NCI-H2081 treated with DMSO at 0.1 percent for 48 hours (cell line): ENCODE measurements around the gene GTF2A1.

Source experiments
- DNase-seq: peaks from one replicate; lab custom pipeline; 2025; lab: John Stamatoyannopoulos, UW

The GTF2A1 gene

DNA sequence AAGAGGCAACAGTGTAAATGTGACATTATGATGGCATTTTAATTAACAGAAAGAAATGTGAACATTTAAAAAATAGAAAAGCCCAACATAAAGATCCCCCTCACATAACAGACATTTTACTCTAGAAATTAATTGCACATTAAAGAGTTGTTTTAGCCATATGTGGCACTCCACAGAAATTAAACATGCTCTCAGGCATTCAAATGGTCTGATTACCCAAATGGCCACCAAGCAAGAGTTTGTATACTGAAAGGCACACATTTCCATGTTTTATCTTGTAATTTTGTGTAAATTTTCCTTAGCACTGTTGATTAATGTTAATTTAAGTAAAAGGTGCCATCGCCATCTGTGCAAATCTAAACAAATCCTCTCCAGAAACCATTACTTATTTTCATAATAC is 43.5 kb downstream of the GTF2A1 start:
- DNase-seq = no peak

DNA sequence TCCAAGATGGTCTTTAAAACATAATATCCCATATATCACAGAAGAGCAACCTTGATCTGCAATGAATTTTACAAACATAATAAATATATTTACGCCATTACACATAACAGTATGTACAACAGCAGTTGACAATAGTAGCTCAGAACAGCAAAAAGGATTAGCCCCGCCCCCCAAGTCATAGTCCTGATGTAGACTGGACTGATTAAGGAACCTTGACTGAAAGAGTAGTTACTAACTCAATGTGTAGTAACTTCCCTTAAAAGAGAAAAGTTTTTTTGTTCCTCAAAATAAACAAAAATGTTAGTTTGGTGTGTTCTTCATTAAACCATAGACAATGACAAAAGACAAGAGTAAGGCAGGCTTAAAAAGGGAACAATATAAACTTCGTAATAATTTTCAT is 44.5 kb downstream of the GTF2A1 start:
- DNase-seq = no peak

DNA sequence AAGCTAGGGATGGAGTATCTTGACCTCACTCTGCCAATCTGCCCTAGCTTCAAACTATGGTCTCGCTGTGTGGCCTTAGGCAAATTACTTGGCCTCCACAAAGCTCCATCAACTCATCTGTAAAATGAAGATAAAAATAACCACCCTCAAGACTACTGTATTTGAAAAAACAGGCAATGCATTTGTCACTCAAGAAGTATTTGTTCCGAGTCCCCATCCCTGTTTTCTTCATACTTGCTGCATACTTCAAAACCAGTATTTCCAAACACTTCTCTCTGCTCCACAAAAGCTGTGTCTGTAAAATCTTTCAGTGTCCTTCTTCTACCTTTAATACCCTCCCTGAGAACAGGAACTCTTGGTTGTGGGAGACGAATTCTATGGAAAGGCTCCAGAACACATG is 47.9 kb downstream of the GTF2A1 start:
- DNase-seq = no peak

DNA sequence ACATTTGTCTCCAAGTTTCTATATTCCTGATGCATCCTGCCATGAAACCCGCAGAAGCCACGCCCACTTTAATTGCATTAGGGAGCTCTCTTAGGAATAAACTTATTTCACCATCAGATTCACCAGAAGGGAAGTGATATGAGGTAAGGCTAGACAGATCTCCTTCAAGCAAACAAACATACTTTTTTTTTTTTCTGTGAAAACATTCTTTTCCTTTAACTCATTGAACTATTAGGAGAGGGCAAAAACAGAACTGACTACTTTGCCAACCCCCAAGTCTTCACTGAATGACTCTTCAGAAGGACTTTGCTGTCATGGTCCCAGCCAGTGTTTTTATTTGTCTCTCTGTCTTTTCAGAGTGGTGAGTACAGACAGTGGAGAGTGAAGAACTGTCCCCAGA is 48.4 kb downstream of the GTF2A1 start:
- DNase-seq = no peak

GRCh38 chr14:81170829-81171195 is 49.9 kb downstream of the GTF2A1 start:
- DNase-seq = no peak

- peak; percentile 59 for DNase-seq
These were observed 50.5 kb downstream of the GTF2A1 start for GRCh38 chr14:81170104-81170828.

DNA sequence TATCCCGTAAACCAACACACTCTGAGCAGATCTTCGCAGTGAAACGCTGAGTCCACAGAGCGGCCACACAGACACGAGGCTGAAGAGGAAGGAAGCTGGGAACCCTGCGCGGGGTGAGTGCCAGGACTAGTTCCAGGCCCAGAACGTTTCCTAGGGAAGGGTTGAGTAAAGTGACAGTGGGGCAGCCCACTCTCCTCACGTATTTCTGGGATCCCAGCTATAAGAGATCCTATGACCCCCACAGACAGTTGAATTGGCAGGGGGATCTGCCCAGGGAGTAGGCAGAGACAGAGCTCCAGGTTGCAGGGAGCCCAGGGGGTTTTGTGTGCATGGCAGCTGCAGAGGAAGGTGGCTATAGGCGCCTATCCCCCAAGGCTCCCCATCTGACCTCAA is 51.1 kb downstream of the GTF2A1 start:
- no peak for DNase-seq

- no peak for DNase-seq
These were observed 51.5 kb downstream of the GTF2A1 start for GRCh38 chr14:81169267-81169666.

- DNase-seq = no peak
These were observed 54.6 kb downstream of the GTF2A1 start for GRCh38 chr14:81166121-81166520.

- no peak for DNase-seq
These were observed 55.6 kb downstream of the GTF2A1 start for GRCh38 chr14:81165188-81165587.

DNA sequence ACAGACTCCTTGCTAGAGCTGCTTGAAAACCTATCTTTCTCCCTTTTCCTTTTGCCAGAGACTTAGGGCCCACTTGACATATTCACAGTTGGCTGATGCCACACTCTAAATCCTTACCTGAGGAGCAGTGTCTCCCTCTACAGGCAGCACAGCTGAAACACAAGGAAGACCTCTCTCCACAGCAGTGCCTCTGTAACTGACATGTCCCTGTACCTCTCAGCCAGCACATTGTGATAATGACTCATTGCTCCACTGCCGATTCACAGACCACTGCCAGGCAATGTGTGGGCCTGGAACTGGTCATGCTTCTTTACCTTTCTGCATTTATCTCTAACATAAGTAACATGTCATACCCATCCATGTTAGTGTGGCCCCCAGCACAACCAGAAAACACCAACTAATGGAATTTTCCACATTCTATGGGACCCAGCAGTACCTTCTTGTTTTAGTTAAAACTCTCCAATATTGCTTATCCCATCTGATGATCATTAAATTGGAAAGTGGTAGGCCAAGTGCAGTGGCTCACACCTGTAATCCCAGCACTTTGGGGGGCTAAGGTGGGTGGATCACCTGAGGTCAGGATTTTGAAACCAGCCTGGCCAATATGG is 56.5 kb downstream of the GTF2A1 start:
- peak; percentile 38 for DNase-seq

DNA sequence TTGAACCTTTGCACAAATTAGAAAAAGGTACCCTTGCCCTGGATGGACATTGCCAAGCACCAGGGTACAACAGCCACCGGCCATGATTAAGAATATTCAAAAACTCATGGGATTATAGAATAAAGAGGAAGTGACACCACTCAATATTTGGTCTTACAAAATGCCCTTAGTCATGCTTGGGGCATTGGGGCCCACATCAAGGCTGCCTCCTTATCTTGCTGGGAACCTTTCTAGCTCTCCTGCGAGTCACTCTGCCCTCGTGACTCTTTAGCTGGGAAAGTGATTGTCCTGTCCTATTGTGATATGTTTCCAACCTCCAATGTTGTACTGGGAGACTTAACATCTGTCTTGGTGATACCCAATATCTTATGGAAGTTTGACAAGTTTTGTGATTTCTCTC is 57.8 kb downstream of the GTF2A1 start:
- DNase-seq = no peak

DNA sequence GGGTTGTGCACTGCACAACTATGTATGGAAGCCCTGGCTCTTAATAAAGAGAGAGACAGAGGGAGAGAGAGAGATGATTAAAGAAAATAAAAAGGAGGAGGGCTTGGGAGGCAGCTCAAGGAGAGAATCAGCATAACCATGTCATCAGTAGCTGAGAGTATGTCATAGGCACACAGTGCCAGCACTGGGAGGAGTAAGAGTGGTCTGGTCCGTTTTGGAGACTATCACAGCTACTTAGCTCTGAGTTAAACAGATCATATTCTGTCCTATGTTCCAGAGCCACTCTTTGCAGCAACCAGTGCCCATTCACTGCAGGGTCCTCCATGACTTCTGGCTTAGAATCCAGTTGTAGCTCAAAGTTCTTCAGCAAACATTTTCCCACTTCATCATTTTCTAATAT is 59.0 kb downstream of the GTF2A1 start:
- DNase-seq = no peak

DNA sequence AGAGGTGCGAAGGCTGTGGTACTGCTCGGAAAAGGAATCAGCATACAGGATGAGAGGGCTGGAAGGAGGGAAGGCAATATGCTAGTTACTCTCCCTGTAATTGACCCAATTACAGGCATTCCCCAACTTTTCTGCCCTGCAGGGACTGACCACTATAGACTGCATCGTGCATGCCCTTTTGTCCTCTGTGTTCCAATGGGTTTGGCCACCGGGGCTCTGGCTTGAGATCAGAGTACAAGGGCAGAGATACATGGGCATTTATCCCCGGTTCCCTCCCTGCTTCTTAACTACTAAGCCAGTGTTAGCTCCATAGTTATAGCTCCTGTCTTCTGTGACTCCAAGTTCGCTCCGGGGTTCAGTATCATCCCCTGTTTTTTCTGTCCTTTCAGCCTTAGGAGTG is 59.7 kb downstream of the GTF2A1 start:
- no peak for DNase-seq

GRCh38 chr14:81157431-81157830 is 63.3 kb downstream of the GTF2A1 start:
- no peak for DNase-seq

GRCh38 chr14:81153187-81153586 is 67.6 kb downstream of the GTF2A1 start:
- no peak for DNase-seq

GRCh38 chr14:81148635-81149034 is 72.1 kb downstream of the GTF2A1 start:
- DNase-seq = no peak

- DNase-seq = no peak
These were observed 73.4 kb downstream of the GTF2A1 start for GRCh38 chr14:81147140-81147897.

GRCh38 chr14:81144824-81145603 is 75.7 kb downstream of the GTF2A1 start:
- DNase-seq = no peak

DNA sequence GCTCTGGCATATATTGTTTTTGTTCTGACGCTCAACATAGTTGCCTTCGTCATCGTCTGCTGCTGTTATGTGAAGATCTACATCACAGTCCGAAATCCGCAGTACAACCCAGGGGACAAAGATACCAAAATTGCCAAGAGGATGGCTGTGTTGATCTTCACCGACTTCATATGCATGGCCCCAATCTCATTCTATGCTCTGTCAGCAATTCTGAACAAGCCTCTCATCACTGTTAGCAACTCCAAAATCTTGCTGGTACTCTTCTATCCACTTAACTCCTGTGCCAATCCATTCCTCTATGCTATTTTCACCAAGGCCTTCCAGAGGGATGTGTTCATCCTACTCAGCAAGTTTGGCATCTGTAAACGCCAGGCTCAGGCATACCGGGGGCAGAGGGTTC is 77.0 kb downstream of the GTF2A1 start:
- no peak for DNase-seq

- no peak for DNase-seq
These were observed 79.3 kb downstream of the GTF2A1 start for GRCh38 chr14:81141426-81141825.

- no peak for DNase-seq
These were observed 82.3 kb downstream of the GTF2A1 start for GRCh38 chr14:81138429-81138828.

DNA sequence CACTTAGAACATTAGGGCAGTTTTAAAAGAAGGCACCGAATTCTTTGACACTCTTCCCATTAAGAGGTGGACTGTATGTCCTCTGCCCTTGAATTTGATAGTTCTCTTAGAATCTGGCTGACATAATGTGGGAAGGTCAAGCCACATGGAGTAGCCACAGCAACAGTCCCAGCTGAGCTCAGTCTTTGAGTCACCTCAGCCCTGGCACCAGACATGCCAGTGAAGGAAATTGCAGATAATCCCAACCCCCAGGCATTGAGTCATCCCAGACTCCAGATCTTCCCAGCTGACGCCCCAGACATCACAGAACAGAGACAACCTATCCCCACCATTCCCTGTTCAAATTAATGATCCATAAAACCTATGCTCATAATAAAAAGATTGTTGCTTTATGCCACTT is 83.4 kb downstream of the GTF2A1 start:
- no peak for DNase-seq
